NCI-H1436 treated with DMSO at 0.1 percent for 48 hours (cell line): ENCODE results near the gene STX4.
"Not testable (repeated sequence)": the region's sequence is repeated elsewhere in the genome, so short reads cannot be mapped to it uniquely, and the experiment has no call there.

Experiments used
- DNase-seq: peaks from one replicate; lab custom pipeline; 2025; lab: John Stamatoyannopoulos, UW

STX4 gene

DNA sequence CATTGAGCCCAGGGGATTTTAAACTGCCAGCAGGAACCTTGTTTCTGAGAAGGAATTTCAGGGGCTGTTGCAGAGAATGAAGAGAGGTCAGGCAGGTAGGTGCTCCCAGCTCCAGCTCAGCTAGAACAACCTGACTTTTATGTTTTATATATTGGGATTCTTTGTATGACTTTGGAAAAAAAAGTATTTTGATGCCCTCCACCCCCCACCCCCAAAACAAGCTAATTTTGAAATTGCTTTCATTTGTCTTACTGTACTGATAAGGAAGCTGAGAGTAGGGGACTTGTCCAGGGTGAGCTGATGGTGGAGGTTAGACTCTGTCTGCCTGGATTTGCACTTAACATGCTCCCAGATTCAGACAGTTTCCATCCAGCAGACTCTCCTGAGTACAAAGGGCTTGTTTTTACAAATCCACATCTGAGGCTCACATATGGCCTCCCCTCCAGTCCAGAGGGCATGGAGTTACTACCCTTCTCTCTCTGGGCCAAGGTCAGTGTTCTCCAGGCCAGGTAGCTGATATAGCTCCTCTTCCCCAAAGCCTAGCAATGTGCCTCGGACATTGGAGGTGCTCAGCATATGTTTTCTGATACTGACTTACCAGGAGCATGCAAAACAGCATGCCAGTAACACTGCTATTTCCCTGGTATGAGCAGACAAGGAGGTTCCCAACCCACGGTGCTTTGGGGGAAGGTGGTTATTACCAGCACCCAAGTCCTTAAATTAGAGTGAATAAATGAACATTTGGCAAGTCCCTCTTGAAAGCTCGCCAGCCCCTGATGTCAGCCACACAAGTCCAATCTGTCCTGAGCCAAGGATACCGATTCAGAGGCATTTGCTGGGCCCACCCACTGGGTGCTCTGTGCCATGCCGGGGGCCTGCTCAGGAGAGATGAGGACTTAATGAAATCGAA, 34.3 kb upstream of the STX4 start:
- no peak for DNase-seq

DNA sequence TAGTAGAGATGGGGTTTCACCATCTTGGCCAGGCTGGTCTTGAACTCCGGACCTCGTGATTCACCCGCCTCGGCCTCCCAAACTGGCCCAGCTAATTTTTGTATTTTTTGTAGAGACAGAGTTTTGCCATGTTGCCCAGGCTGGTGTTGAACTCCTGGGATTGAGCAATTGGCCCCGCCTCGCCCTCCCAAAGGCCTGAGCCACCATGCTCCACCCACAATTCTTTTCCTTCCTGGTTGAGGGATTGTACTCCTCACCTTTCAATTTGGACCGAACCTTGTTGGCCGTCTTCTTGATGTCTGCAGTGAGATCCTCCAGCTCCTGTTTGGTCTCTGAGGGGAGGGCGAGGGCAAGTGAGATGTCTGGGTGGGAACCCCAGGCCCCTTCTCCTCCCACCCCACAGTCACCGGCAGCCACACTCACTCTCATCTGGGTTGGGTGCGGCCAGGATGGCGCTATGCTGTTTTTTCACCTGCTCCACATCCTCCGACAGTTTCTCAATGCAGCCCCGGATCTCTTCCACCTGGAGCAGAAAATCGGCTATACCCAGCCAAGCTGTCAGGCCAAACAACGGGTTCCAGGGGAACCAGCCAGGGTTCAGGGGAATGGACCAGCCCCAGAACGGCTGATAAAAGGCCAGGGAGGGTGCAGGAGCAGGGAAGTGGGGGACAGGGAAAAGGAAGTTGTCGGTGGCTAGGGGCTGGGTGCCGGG, 32.5 kb upstream of the STX4 start:
- DNase-seq, result no peak

DNA sequence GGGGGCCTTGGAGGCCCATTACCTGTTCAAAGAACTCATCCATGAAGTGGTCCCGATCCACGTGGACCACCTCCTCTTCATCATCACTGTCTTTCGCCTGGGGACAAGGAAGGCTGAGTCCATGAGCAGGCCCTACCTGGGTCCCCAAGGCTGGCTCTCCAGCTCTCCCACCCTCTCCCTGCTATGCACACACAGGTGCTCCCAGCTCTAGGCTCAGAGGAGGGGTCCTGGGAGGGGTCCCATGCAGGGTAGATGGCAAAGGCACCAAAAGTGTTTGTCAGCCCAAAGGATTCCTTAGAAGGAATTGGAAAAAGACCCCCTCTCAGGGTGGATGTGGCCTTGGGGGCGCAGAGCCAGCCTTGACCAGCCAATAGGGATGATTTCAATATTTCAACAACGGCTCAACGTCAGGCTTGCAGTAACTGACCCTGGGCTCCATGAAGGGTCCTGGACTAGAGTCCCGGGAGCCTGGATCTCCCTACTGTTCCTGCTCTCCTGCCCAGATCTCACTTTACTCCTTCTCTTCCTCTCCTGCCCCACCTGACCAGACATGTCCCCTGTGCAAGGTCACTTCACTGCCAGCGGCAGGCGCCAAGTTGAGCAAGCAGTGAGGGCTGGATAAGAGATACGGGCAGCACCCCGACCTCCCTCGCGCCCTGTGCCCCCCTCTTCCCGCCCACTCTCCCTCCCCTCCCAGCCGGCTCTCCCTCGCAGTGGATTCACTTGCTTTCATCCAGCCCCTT, 31.7 kb upstream of the STX4 start:
- no peak for DNase-seq

DNA sequence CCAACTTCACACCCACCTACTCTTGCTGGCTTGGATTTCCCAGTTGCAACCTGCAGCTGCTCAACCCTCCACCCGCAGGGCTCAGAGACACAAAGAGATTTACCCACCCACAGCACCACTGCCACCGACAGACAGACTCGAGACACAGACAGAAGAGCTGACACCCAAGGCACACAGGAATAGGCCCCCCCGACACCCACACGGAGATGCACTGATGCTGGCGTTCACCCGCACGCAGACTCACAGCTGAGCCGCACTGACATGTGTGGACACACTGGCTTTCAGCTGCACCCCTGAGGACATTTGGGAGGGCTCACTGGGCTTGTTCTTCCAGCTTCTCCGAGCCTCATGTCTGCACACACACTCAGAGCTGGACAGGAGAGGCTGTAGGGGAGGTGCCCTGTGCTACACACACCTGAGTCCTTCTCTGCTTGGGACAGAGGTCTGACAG, 31.1 kb upstream of the STX4 start:
- DNase-seq, result no peak

DNA sequence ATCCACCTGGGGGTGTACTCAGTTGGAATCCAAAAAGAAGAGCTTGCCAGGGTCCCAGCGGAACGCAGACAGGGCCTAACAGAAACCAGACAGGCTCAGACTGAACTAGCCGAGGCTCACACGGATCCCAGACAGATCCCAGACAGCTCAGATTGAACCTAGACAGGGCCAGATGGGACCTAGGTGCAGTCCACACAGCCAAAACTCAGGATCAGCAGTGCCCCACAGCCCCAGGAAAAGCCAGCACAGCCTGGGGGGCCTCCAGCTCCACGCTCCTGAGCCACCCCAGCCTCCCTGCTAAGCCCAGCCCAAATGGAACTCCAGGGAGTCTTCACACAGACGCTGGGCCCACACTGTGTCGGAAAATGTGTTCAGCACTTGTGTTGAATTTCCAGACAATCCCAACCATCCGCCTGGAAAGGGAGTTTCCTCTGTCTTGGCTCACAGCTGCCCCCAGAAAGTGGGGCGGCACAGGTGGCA, 30.5 kb upstream of the STX4 start:
- DNase-seq, result no peak

- DNase-seq, result no peak
These were observed 29.6 kb upstream of the STX4 start for GRCh38 chr16:31003744-31004143.

DNA sequence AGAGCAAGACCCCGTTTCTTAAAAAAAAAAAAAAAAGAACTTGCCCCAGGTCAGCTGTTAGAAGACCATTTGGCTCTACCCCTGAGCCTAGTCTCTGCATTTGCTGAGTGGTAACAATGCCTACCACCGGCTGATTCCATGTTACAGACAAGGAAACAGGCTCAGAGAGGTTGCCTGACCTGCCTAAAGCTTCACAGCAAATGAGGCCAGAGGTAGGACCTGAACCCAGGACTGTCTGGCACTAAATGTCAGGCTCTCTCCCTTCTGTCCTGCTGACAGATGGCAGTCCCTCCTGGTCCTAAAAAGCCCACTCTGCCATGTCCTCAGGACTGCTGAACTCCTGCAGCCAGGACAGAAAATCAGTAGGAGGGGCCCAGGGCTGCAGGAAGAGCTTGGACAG, 28.7 kb upstream of the STX4 start:
- DNase-seq, result no peak

DNA sequence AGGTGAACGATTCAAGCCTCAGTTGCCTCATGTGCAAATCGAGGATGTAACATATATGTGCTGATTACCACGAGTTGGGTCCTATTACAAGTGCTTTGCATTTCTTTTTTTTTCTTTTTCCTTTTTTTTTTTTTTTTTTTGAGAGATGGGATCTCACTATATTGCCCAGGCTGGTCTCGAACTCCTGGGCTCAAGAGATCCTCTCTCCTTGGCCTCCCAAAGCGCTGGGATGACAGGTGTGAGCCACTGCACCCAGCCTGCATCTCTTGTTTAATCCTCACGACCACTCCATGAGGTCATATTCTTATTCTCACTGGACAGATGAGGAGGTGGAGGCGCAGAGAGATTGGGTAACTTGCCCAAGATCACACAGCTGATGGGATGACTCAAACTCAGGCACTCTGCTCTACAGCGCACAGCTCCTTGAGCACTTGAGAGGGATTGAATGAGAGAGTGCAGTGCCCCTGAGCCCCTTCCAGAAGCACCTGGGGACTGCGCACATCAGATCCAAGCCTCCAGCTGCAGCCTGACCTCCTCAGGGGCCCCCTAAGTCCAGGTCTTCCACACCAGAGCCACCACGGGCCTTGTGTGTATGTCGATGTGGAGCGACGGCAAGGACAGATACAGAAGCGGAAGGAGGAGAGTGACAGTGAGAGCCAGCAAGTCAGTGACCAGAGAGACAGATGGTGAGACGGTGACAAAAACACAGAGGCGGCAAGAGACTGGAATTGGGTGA, 27.8 kb upstream of the STX4 start:
- no peak for DNase-seq

- DNase-seq, result no peak
These were observed 27.3 kb upstream of the STX4 start for GRCh38 chr16:31006086-31006385.

DNA sequence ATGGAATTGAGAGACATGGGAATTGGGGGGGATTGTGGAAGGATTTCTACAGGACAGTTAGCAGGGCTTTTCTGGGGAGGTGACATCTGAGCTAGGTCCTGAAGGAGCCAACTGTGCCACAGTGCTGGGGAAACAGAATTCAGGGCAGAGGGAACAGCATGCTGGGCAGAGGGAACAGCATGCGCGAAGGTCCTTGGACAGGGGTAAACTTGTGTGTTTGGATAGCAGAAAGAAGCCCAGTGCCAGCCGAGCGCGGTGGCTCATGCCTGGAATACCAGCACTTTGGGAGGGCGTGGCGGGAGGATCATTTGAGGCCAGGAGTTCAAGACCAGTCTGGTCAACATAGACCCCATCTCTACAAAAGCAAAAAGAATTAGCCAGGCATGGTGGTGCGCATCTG, 26.8 kb upstream of the STX4 start:
- no peak for DNase-seq

DNA sequence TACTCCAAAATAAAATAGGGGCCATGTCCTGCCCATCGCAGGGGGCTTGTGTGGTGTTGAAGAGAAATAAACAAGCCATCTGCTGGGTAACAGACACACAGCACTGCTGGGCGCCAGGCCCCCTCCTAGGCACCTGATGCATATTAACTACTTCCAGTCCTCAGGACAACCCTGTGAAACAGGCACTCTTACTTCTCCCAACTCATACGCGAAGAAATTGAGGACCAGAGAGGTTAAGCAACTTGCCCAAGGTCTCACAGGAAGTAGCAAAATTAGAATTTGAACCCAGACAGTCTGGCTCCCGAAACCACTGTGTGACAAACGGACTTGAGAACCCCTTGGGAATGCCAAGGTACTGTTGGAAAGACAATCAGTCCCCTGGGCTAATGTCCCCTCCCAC, 25.7 kb upstream of the STX4 start:
- no peak for DNase-seq

DNA sequence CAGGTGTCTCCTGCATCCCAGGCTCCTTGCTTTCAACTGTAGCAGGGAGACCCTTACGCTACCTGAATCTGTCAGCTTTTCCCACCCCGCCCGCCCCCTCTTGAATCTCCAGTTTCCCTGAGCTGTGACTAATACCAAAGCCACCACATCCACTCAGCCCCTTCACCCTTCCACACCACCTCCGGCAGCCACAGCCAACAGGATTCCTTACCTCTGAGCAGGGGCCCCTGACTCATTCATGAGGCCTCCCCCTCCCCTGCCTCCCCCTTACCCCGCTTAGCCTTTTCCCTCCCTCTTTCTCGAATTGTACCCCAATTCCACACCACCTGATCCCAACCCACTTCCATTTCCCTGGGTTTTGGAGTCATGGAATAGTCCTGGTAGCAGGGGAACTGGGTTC, 25.2 kb upstream of the STX4 start:
- DNase-seq, result no peak

DNA sequence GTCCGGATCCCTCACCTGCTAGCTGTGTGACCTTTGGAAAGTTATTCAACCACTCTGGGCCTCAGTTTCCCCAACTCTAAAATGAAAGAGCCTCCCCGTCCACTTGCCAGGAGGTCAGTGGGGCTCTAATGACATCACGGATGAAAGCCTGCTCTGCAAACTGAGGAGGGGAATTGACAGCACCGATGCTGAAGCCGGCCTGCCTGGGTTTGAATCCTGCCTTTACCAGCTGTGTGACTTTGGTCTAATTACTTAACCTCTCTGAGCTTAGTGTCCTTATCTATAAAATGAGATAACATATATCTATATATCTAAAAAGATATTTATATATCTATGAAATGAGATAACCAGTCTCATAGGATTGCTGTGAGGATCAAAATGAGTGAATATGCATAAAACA, 24.8 kb upstream of the STX4 start:
- DNase-seq, result no peak

GRCh38 chr16:31009120-31009519, 24.2 kb upstream of the STX4 start:
- no peak for DNase-seq

DNA sequence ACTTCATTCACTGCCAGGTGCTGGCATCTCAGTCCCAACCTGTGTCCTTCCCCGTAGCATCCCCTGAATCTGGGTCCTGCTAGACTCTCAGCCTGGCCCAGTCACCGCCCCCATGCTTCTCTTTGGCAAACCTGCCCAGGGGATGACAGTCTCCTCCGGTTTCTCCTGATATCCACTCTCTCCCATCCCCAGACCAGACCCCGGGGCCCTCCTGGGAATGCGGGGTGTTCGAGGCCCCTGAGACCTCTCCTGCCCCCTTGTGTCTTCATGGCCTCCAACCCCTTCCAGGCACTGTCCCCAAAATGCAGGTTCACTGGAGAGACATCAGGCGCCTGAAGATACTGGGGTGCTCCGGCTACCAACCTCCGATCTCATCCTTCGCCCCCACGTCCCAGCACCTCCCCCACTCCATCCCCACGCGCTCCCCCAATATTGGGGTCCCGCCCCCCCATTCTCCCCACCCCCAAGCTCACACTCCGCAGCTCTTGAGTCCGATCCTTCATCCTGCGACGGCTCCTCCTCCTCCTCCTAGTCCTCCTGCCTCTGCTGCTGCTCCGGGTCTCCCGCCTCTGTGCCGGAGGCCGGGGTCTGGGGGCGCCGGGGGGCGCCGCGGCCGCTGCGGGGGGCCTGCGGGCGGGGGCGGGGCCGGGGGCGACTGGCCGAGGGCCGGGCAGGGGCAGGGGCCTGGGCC, 23.3 kb upstream of the STX4 start:
- DNase-seq, result no peak

DNA sequence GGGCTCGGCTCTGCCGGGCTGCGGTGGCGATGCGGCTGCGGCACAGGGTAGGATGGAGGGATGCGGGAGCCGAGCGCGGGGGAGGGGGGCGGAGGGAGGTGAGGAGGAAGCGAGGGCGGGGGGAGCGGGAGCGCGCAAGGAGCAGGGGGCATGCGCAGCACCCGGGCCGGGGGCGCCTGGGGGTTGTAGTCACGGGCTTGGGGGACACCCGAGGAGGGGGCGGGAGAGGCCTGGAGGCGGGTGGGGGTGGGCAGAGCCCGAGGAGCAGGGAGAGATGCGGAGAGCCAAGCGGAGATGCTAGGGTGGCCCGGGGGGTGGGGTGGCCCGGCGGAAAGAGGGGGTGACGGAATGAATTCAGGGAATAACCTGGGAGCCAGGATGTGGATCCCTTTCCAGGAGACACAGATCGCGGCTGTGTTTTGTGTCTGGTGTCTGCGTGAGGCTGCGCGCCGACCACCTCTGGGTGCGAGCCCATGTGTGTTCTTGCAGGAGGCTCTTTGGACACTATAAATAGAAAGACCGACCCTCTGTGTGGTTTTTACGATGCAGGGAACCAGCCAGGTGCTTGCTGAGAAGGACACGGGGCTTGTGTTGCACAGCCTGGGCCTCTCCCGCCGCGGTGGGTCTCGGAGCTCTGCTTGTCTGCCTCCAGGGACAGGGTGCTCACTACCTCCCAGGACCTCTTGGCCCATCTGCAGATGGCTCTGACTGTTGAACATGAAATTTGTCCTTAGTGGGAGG, 22.6 kb upstream of the STX4 start, which contains the start of gene STX1B:
TSS of gene STX1B (minus strand) at position 54 of the 741 bp plus-strand sequence. CDS start 242 bp downstream, outside the sequence.
- DNase-seq, result no peak

- not testable (repeated sequence) for DNase-seq
These were observed 21.5 kb upstream of the STX4 start for GRCh38 chr16:31011815-31012214.

DNA sequence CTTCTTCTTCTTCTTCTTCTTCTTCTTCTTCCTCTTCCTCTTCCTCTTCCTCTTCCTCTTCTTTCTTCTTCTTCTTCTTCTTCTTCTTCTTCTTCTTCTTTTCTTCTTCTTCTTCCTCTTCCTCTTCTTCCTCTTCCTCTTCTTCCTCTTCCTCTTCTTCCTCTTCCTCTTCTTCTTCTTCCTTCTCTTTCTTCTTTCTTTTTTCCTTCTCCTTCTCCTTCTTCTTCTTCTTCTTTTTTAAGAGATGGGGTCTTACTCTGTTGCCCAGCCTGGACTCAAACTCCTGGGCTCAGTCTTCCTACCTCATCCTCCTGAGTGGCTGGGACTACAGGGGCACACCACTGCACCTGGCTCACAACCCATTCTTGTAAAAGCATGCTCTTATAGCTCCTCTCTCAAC, 20.1 kb upstream of the STX4 start:
- not testable (repeated sequence) for DNase-seq

DNA sequence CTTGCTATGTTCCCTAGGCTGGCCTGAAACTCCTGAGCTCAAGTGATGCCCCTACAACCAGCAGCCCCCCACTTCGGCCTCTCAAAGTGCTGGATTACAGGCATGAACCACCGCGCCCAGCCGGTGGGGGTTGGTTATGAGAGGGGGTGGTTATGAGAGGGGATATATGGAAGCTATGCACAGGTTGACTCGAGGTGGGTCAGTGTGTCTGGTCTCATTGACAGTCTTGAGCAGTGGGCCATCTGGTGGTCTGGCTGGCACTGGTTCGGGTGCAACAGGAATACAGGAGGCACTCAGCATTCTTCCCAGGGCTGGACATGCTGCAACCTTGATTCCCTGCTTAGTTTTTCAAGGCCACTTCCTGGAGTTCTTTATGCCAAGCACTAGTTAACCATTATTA, 17.3 kb upstream of the STX4 start:
- DNase-seq, result no peak

- not testable (repeated sequence) for DNase-seq
These were observed 15.6 kb upstream of the STX4 start for GRCh38 chr16:31017756-31018155.

GRCh38 chr16:31020536-31020935, 12.8 kb upstream of the STX4 start:
- no peak for DNase-seq
